ENCODE measurements around the gene CDC123. TPM values are rescaled to one million over a fixed set of nuclear protein-coding genes. Genes with fewer than 3 reads are reported as not detected.

The CDC123 gene
- total RNA-seq, 4 donors from 2014 or later: 58.1 to 86.7 (median 69.3) TPM

GRCh38 chr10:12251581-12251980 is 55.6 kb downstream of the CDC123 start:
- H3K36me3 ChIP-seq: peaks cover 37% of the 10 kb centered on the region
- peak in 1 of 2 donors; percentile 11 for DNase-seq (ENCODE audit: low spot score in 2 of 2)

GRCh38 chr10:12252882-12253546 is 57.0 kb downstream of the CDC123 start:
- Histone ChIP-seq H3K9me3 (no peaks in the 10 kb centered on the region), H3K4me1 (no peaks in the 10 kb centered on the region), H3K4me3 (no peak overlapping the region), H3K36me3 (peaks cover 27% of the 10 kb centered on the region), H3K27ac (no peak overlapping the region), H3K27me3 (no peaks in the 10 kb centered on the region)
- WGBS: 93% methylated on average over 13 of the region's 13 CpGs
- TF ChIP-seq POLR2AphosphoS5 (IDR thresholded peaks at IDR 0.05): no peak
- no peak for TF ChIP-seq CTCF (IDR thresholded peaks at IDR 0.05)
- peak in 1 of 2 donors; percentile 14 for DNase-seq (ENCODE audit: low spot score in 2 of 2)

More at GRCh38 chr10:12251581-12251980, 55.6 kb downstream of the CDC123 start:
- no peak overlapping the region for H3K27ac ChIP-seq
- WGBS: 94% methylated on average over 5 of the region's 5 CpGs
- TF ChIP-seq POLR2A (IDR thresholded peaks at IDR 0.05) (no peak), POLR2AphosphoS5 (IDR thresholded peaks at IDR 0.05) (no peak), EP300 (IDR thresholded peaks at IDR 0.05) (no peak), CTCF (IDR thresholded peaks at IDR 0.05) (no peak)
- H3K4me1 ChIP-seq: no peaks in the 10 kb centered on the region
- H3K4me3 ChIP-seq: no peak overlapping the region
- H3K27me3 ChIP-seq: no peaks in the 10 kb centered on the region
- no peaks in the 10 kb centered on the region for H3K9me3 ChIP-seq

- Histone ChIP-seq H3K4me3 (no peak overlapping the region), H3K27me3 (no peaks in the 10 kb centered on the region), H3K9me3 (no peaks in the 10 kb centered on the region), H3K27ac (no peak overlapping the region), H3K4me1 (no peaks in the 10 kb centered on the region), H3K36me3 (peaks cover 13% of the 10 kb centered on the region)
- WGBS: 85% methylated on average over 1 of the region's 1 CpG
- no peak for DNase-seq (ENCODE audit: low spot score in 2 of 2)
- no peak for TF ChIP-seq POLR2A (IDR thresholded peaks at IDR 0.05)
- TF ChIP-seq POLR2AphosphoS5 (IDR thresholded peaks at IDR 0.05): no peak
- no peak for TF ChIP-seq EP300 (IDR thresholded peaks at IDR 0.05)
- no peak for TF ChIP-seq CTCF (IDR thresholded peaks at IDR 0.05)
These were observed 59.1 kb downstream of the CDC123 start for GRCh38 chr10:12255048-12255447.

GRCh38 chr10:12259988-12260387 is 64.0 kb downstream of the CDC123 start:
- no peaks in the 10 kb centered on the region for H3K27me3 ChIP-seq
- no peak for DNase-seq (ENCODE audit: low spot score in 2 of 2)
- H3K27ac ChIP-seq: no peak overlapping the region
- no peaks in the 10 kb centered on the region for H3K36me3 ChIP-seq
- no peak overlapping the region for H3K4me3 ChIP-seq
- 84% methylated on average over 4 of the region's 4 CpGs for whole genome bisulfite sequencing
- H3K4me1 ChIP-seq: peaks cover 6% of the 10 kb centered on the region
- TF ChIP-seq POLR2A (IDR thresholded peaks at IDR 0.05) (no peak), CTCF (IDR thresholded peaks at IDR 0.05) (no peak), EP300 (IDR thresholded peaks at IDR 0.05) (no peak), POLR2AphosphoS5 (IDR thresholded peaks at IDR 0.05) (no peak)
- H3K9me3 ChIP-seq: no peaks in the 10 kb centered on the region

- Histone ChIP-seq H3K27ac (no peak overlapping the region), H3K4me1 (peaks cover 15% of the 10 kb centered on the region), H3K9me3 (no peaks in the 10 kb centered on the region), H3K27me3 (no peaks in the 10 kb centered on the region), H3K4me3 (no peak overlapping the region), H3K36me3 (no peaks in the 10 kb centered on the region)
- DNase-seq (ENCODE audit: low spot score in 2 of 2): peak in 1 of 2 donors; percentile 32
- TF ChIP-seq EP300 (IDR thresholded peaks at IDR 0.05): no peak
- TF ChIP-seq CTCF (IDR thresholded peaks at IDR 0.05): no peak
- no peak for TF ChIP-seq POLR2AphosphoS5 (IDR thresholded peaks at IDR 0.05)
- no peak for TF ChIP-seq POLR2A (IDR thresholded peaks at IDR 0.05)
- WGBS: 77% methylated on average over 3 of the region's 3 CpGs
These were observed 66.4 kb downstream of the CDC123 start for GRCh38 chr10:12262278-12262981.

All from suprapubic skin (tissue), 4 donors.